HL-60 (cell line): ENCODE results near the gene RBPJL.

Experiments used
- DNase-seq, 2 experiments: peaks; one replicate each; pipeline ENCODE4 v3.0.0-alpha.2; 2010 to 2020; ENCODE audit warnings: low read depth in 1 of 2, low spot score in 1 of 2
- H3K27ac ChIP-seq: fragments of 250-450 bp; sonication (Bioruptor Pico); replicated peaks from 2 replicates; pipeline ENCODE4 v1.5.1; 2020; ENCODE audit warnings: mild to moderate bottlenecking, moderate library complexity
- H3K27me3 ChIP-seq: fragments of 250-450 bp; sonication (Bioruptor Pico); 2 replicates; pipeline ENCODE4 v1.5.1; 2021; ENCODE audit warnings: mild to moderate bottlenecking, moderate library complexity; ENCODE audit not compliant: insufficient read depth, poor library complexity, severe bottlenecking
- H3K4me3 ChIP-seq: replicated peaks from 2 replicates; pipeline ENCODE4 v1.5.1; 2011; ENCODE audit warnings: mild to moderate bottlenecking, control low read depth, low read length; ENCODE audit not compliant: insufficient read depth
- GABPA ChIP-seq: IDR thresholded peaks from 2 replicates; pipeline ENCODE4 v1.6.1; 2012; ENCODE audit warnings: low read depth
- POLR2AphosphoS5 ChIP-seq: IDR thresholded peaks from 2 replicates; pipeline ENCODE4 v1.6.1; 2012; ENCODE audit warnings: low read depth
- SPI1 ChIP-seq: IDR thresholded peaks from 2 replicates; pipeline ENCODE4 v1.6.1; 2012; ENCODE audit warnings: low read depth, mild to moderate bottlenecking, borderline replicate concordance
- TF ChIP-seq, protein P1 (sequence below): IDR thresholded peaks from 2 replicates; pipeline ENCODE4 v1.6.1; 2012; ENCODE audit warnings: low read depth; ENCODE audit not compliant: insufficient replicate concordance
- TF ChIP-seq, protein P2 (sequence below): IDR thresholded peaks from one replicate; pipeline ENCODE4 v1.5.1; 2011; ENCODE audit warnings: low read length, control low read depth, inconsistent platforms; ENCODE audit not compliant: insufficient read depth

RBPJL gene

DNA sequence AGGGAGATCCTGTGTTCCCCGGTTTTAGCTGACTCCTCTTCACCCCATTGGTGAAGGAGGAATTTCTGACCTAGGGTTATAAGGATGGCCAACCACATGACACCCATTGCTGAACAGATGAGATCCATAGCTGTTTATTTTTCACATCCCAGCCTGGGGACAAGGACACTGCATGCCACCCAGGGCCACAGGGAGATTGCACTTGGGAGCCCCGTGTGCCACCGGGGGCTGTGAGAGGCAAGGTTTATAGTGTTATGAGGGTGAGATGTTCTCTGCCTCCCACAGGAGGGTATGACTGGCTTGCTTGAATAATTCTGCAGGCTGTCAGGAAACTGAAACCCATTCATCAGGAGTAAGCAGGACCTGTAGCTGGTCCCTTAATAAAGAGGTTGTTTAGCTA, 37.6 kb upstream of the RBPJL start:
- no peak overlapping the region for H3K4me3 ChIP-seq
- TF ChIP-seq POLR2AphosphoS5: no peak
- TF ChIP-seq, protein P1, sequence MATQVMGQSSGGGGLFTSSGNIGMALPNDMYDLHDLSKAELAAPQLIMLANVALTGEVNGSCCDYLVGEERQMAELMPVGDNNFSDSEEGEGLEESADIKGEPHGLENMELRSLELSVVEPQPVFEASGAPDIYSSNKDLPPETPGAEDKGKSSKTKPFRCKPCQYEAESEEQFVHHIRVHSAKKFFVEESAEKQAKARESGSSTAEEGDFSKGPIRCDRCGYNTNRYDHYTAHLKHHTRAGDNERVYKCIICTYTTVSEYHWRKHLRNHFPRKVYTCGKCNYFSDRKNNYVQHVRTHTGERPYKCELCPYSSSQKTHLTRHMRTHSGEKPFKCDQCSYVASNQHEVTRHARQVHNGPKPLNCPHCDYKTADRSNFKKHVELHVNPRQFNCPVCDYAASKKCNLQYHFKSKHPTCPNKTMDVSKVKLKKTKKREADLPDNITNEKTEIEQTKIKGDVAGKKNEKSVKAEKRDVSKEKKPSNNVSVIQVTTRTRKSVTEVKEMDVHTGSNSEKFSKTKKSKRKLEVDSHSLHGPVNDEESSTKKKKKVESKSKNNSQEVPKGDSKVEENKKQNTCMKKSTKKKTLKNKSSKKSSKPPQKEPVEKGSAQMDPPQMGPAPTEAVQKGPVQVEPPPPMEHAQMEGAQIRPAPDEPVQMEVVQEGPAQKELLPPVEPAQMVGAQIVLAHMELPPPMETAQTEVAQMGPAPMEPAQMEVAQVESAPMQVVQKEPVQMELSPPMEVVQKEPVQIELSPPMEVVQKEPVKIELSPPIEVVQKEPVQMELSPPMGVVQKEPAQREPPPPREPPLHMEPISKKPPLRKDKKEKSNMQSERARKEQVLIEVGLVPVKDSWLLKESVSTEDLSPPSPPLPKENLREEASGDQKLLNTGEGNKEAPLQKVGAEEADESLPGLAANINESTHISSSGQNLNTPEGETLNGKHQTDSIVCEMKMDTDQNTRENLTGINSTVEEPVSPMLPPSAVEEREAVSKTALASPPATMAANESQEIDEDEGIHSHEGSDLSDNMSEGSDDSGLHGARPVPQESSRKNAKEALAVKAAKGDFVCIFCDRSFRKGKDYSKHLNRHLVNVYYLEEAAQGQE: no peak
- no peak for TF ChIP-seq GABPA
- no peak for TF ChIP-seq SPI1
- TF ChIP-seq, protein P2, sequence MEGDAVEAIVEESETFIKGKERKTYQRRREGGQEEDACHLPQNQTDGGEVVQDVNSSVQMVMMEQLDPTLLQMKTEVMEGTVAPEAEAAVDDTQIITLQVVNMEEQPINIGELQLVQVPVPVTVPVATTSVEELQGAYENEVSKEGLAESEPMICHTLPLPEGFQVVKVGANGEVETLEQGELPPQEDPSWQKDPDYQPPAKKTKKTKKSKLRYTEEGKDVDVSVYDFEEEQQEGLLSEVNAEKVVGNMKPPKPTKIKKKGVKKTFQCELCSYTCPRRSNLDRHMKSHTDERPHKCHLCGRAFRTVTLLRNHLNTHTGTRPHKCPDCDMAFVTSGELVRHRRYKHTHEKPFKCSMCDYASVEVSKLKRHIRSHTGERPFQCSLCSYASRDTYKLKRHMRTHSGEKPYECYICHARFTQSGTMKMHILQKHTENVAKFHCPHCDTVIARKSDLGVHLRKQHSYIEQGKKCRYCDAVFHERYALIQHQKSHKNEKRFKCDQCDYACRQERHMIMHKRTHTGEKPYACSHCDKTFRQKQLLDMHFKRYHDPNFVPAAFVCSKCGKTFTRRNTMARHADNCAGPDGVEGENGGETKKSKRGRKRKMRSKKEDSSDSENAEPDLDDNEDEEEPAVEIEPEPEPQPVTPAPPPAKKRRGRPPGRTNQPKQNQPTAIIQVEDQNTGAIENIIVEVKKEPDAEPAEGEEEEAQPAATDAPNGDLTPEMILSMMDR: no peak

DNA sequence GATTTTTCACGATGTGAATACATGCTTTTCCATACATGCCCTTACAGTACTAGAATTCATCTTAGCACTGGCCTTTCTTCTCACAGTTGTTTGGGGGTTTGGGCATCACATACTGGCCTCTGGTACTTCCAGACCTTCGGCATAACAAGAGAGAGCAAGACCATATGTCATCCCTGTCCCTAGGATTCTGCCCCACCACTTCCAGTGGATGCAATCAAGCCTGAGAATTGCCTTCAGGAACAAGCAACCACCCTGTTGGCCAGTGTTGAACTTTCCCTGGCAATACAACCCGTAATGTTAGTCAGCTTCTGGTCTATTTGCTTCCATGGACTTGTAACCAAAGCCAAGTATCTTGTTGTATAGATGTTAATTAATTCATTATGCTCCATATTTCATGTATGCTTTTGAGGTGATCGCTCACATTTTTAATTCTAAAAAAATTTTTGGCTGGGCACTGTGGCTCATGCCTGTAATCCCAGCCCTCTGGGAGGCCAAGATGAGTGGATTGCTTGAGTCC, 36.8 kb upstream of the RBPJL start:
- H3K27me3 ChIP-seq: no peaks in the 10 kb centered on the region
- no peak for DNase-seq
- TF ChIP-seq, protein P1: no peak
- TF ChIP-seq POLR2AphosphoS5 (no peak), SPI1 (no peak), GABPA (no peak)
- TF ChIP-seq, protein P2: no peak
- no peak overlapping the region for H3K27ac ChIP-seq
- H3K4me3 ChIP-seq: no peak overlapping the region

More for the DNA sequence above, 37.6 kb upstream of the RBPJL start:
- DNase-seq: no peak
- H3K27me3 ChIP-seq: no peaks in the 10 kb centered on the region
- H3K27ac ChIP-seq: no peak overlapping the region

DNA sequence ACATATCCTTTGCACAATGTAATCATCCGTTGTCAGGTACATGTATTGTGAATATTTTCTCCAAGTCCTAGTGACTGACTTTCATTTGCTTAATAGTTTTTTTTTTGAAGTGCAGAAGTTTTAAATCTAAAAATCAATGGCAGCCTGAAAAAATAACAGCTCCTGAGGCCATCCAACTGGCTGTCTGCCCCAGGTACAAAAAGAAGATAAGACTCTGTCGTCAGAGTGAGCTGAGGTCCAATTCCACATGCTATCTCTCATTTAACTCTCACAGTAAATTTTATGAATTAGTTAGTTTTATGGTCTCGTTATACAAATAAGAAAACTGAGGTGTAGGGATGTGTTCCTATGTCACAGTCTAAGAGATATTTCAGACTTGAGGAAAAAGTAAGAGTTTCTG, 31.3 kb upstream of the RBPJL start:
- TF ChIP-seq GABPA (no peak), POLR2AphosphoS5 (no peak), SPI1 (no peak)
- TF ChIP-seq, protein P2: no peak
- TF ChIP-seq, protein P1: no peak
- DNase-seq: no peak
- no peak overlapping the region for H3K27ac ChIP-seq
- no peak overlapping the region for H3K4me3 ChIP-seq
- no peaks in the 10 kb centered on the region for H3K27me3 ChIP-seq
